SJCRH30 (cell line): ENCODE results near the gene GFY. TPM values are rescaled to one million over a fixed set of nuclear protein-coding genes. Genes with fewer than 3 reads are reported as not detected.

Source experiments
- DNase-seq, 2 experiments: peaks; one replicate each; pipeline ENCODE4 v3.0.0-alpha.2; 2015 to 2020
- H3K27ac ChIP-seq: fragments of 250-450 bp; sonication (Bioruptor Pico); 2 replicates; pipeline ENCODE4 v1.5.1; 2020; ENCODE audit warnings: mild to moderate bottlenecking, moderate library complexity
- H3K27me3 ChIP-seq: fragments of 250-450 bp; sonication (Bioruptor Pico); 2 replicates; pipeline ENCODE4 v1.5.1; 2020; ENCODE audit warnings: mild to moderate bottlenecking, moderate library complexity
- H3K36me3 ChIP-seq: fragments of 250-450 bp; sonication (Bioruptor Pico); 2 replicates; pipeline ENCODE4 v1.5.1; 2020; ENCODE audit warnings: mild to moderate bottlenecking, moderate library complexity
- H3K4me1 ChIP-seq: fragments of 250-450 bp; sonication (Bioruptor Pico); 2 replicates; pipeline ENCODE4 v1.5.1; 2020; ENCODE audit warnings: mild to moderate bottlenecking, moderate library complexity
- H3K4me3 ChIP-seq: fragments of 250-450 bp; sonication (Bioruptor Pico); 2 replicates; pipeline ENCODE4 v1.5.1; 2020; ENCODE audit warnings: mild to moderate bottlenecking, moderate library complexity
- H3K9me3 ChIP-seq: fragments of 250-450 bp; sonication (Bioruptor Pico); replicated peaks from 2 replicates; pipeline ENCODE4 v1.5.1; 2020; ENCODE audit warnings: mild to moderate bottlenecking, moderate library complexity
- total RNA-seq: library from RNA; depleted of rRNA; stranded (reverse); fragments of >200 nt; shearing (Covaris generic); gene quantifications from 2 replicates; pipeline ENCODE4 v1.2.3, GENCODE V29; 2014

Gene GFY
- total RNA-seq, 1 experiment from 2014 or later: not detected

GRCh38 chr19:49398001-49398615 is 27.1 kb upstream of the GFY start:
- peaks cover 17% of the 10 kb centered on the region for H3K27me3 ChIP-seq
- peaks cover 2% of the 10 kb centered on the region; the same call in 1 of the 2 replicates for H3K4me1 ChIP-seq
- H3K4me3 ChIP-seq: no peak overlapping the region
- H3K36me3 ChIP-seq: no peaks in the 10 kb centered on the region
- H3K9me3 ChIP-seq: no peaks in the 10 kb centered on the region
- DNase-seq: no peak
- no peak overlapping the region for H3K27ac ChIP-seq

- no peaks in the 10 kb centered on the region for H3K36me3 ChIP-seq
- peaks cover 10% of the 10 kb centered on the region for H3K4me1 ChIP-seq
- no peak overlapping the region for H3K27ac ChIP-seq
- no peak overlapping the region for H3K4me3 ChIP-seq
- DNase-seq: no peak
- H3K27me3 ChIP-seq: peaks cover 17% of the 10 kb centered on the region
- no peaks in the 10 kb centered on the region for H3K9me3 ChIP-seq
Measured at GRCh38 chr19:49398931-49399330, 26.3 kb upstream of the GFY start.

DNA sequence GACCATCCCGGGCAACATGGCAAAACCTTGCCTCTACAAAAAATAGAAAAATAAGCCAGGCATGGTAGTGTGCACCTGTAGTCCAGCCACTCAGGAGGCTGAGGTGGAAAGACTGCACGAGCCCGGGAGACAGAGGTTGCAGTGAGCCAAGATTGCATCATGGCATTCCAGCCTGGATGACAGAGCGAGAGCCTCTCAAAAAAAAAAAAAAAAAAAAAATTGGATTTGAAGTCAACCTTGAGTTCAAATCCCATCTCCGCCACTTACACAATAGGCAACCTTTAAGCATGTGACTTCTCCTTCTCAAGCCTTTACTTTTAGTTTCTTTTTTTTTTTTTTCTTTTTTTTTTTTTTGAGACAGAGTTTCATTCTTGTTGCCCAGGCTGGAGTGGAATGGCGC is 25.2 kb upstream of the GFY start:
- peaks cover 14% of the 10 kb centered on the region for H3K27me3 ChIP-seq
- H3K4me1 ChIP-seq: peaks cover 15% of the 10 kb centered on the region
- no peak overlapping the region for H3K4me3 ChIP-seq
- H3K9me3 ChIP-seq: no peaks in the 10 kb centered on the region
- H3K36me3 ChIP-seq: no peaks in the 10 kb centered on the region
- no peak for DNase-seq
- H3K27ac ChIP-seq: no peak overlapping the region

GRCh38 chr19:49403404-49404187 is 21.6 kb upstream of the GFY start:
- H3K9me3 ChIP-seq: no peaks in the 10 kb centered on the region
- H3K4me3 ChIP-seq: no peak overlapping the region
- peak; percentile 66 to 83 for DNase-seq
- no peaks in the 10 kb centered on the region for H3K36me3 ChIP-seq
- H3K4me1 ChIP-seq: peaks cover 18% of the 10 kb centered on the region
- H3K27me3 ChIP-seq: peaks cover 6% of the 10 kb centered on the region; the same call in 1 of the 2 replicates
- no peak overlapping the region for H3K27ac ChIP-seq

- Histone ChIP-seq H3K27me3 (no peaks in the 10 kb centered on the region), H3K9me3 (no peaks in the 10 kb centered on the region), H3K4me3 (no peak overlapping the region), H3K4me1 (peaks cover 26% of the 10 kb centered on the region), H3K27ac (no peak overlapping the region), H3K36me3 (no peaks in the 10 kb centered on the region)
- no peak for DNase-seq
Measured at GRCh38 chr19:49407079-49407478, 18.1 kb upstream of the GFY start.

GRCh38 chr19:49407482-49408015 is 17.6 kb upstream of the GFY start:
- H3K27ac ChIP-seq: no peak overlapping the region
- no peaks in the 10 kb centered on the region for H3K36me3 ChIP-seq
- no peak overlapping the region for H3K4me3 ChIP-seq
- DNase-seq: no peak
- H3K4me1 ChIP-seq: peaks cover 26% of the 10 kb centered on the region
- H3K9me3 ChIP-seq: no peaks in the 10 kb centered on the region
- no peaks in the 10 kb centered on the region; the same call in 1 of the 2 replicates for H3K27me3 ChIP-seq

- H3K9me3 ChIP-seq: no peaks in the 10 kb centered on the region
- peaks cover 4% of the 10 kb centered on the region; the same call in 1 of the 2 replicates for H3K27me3 ChIP-seq
- no peak for DNase-seq
- no peak overlapping the region for H3K4me3 ChIP-seq
- H3K4me1 ChIP-seq: peaks cover 16% of the 10 kb centered on the region
- H3K36me3 ChIP-seq: no peaks in the 10 kb centered on the region
- H3K27ac ChIP-seq: no peak overlapping the region
Measured at GRCh38 chr19:49408816-49409440, 16.3 kb upstream of the GFY start.

- H3K27ac ChIP-seq: no peak overlapping the region
- no peaks in the 10 kb centered on the region for H3K36me3 ChIP-seq
- H3K27me3 ChIP-seq: peaks cover 4% of the 10 kb centered on the region; the same call in 1 of the 2 replicates
- no peak for DNase-seq
- H3K9me3 ChIP-seq: no peaks in the 10 kb centered on the region
- H3K4me3 ChIP-seq: no peak overlapping the region
- H3K4me1 ChIP-seq: peaks cover 11% of the 10 kb centered on the region
Measured at GRCh38 chr19:49409441-49410029, 15.7 kb upstream of the GFY start.

GRCh38 chr19:49411681-49412326 is 13.4 kb upstream of the GFY start:
- Histone ChIP-seq H3K27ac (no peak overlapping the region), H3K36me3 (no peaks in the 10 kb centered on the region), H3K9me3 (no peaks in the 10 kb centered on the region), H3K27me3 (peaks cover 9% of the 10 kb centered on the region; the same call in 1 of the 2 replicates), H3K4me3 (no peak overlapping the region), H3K4me1 (peaks cover 11% of the 10 kb centered on the region)
- no peak for DNase-seq

- Histone ChIP-seq H3K9me3 (no peaks in the 10 kb centered on the region), H3K27ac (no peak overlapping the region), H3K27me3 (peaks cover 9% of the 10 kb centered on the region; the same call in 1 of the 2 replicates), H3K36me3 (no peaks in the 10 kb centered on the region), H3K4me3 (no peak overlapping the region), H3K4me1 (peaks cover 10% of the 10 kb centered on the region)
- no peak for DNase-seq
Measured at GRCh38 chr19:49413348-49413747, 11.8 kb upstream of the GFY start.

GRCh38 chr19:49414256-49414655 is 10.9 kb upstream of the GFY start:
- Histone ChIP-seq H3K9me3 (no peaks in the 10 kb centered on the region), H3K27me3 (peaks cover 15% of the 10 kb centered on the region; the same call in 1 of the 2 replicates), H3K27ac (no peak overlapping the region), H3K4me1 (peaks cover 1% of the 10 kb centered on the region), H3K4me3 (no peak overlapping the region), H3K36me3 (no peaks in the 10 kb centered on the region)
- no peak for DNase-seq

DNA sequence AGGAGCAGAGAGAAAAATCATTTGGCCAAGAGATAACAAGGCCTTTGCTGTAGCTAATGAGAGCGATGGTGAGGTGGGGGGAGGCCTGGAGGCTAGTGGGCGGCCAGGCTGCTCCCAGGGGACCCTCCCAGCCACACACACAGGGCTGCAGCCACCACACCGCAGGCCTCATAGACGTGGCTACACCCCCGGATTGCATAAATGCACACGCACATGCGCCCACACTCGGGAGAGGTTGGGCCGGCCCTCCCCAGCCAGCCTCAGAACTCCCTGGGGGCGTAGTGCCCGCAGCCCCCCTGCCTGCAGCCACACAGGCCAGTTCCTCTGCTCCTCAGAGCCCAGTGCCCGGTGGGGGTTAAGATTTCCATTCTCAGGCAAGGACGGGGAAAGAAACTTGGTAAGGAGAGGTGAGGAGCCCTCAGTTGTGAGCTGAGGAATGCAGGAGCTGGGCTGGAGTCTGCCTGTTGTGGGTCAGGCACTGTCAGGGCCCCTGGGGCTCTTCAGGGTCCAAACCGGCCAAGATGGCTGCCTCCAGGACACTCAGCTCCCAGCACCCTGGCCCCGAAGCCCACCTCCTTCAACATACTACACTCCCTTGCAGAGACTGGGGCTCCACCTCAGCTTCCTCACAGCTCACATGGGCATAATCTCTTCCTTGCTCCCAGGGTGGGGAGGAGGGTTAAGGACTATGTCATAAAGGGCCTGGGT is 9.9 kb upstream of the GFY start:
- H3K4me3 ChIP-seq: no peak overlapping the region
- no peak for DNase-seq
- no peaks in the 10 kb centered on the region for H3K36me3 ChIP-seq
- H3K27ac ChIP-seq: no peak overlapping the region
- no peaks in the 10 kb centered on the region for H3K9me3 ChIP-seq
- H3K4me1 ChIP-seq: no peaks in the 10 kb centered on the region
- H3K27me3 ChIP-seq: peaks cover 25% of the 10 kb centered on the region

- Histone ChIP-seq H3K27me3 (peaks cover 31% of the 10 kb centered on the region), H3K4me3 (no peak overlapping the region), H3K9me3 (no peaks in the 10 kb centered on the region), H3K36me3 (no peaks in the 10 kb centered on the region), H3K27ac (no peak overlapping the region), H3K4me1 (no peaks in the 10 kb centered on the region; the same call in 1 of the 2 replicates)
- no peak for DNase-seq
Measured at GRCh38 chr19:49415810-49416200, 9.4 kb upstream of the GFY start.

DNA sequence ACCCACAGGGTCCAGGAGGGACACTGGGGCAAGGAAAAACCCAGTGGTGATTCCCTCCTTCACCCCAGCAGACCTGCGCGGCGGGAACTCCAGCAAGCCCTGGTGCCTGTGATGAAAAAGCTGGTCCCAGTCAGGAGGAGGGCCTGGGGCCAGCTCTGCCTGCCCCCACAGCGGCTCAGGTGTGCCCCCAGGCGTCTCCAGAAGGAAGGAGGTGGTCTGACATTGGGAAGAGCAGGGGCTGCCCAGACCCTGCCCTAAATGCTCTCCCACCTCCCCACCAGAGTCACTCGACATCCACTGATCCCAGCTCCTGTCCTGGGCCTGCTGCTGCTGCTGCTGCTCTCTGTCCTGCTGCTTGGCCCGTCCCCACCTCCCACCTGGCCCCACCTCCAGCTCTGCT is 8.1 kb upstream of the GFY start:
- H3K27ac ChIP-seq: no peak overlapping the region
- H3K27me3 ChIP-seq: peaks cover 39% of the 10 kb centered on the region
- H3K36me3 ChIP-seq: no peaks in the 10 kb centered on the region
- DNase-seq: no peak
- H3K4me3 ChIP-seq: no peak overlapping the region
- H3K4me1 ChIP-seq: no peaks in the 10 kb centered on the region; the same call in 1 of the 2 replicates
- H3K9me3 ChIP-seq: no peaks in the 10 kb centered on the region
